ENCODE measurements around the gene NEFH. TPM values are rescaled to one million over a fixed set of nuclear protein-coding genes. Genes with fewer than 3 reads are reported as not detected.

The NEFH gene
- total RNA-seq, 1 donor from 2014 or later = 1.0 TPM

DNA sequence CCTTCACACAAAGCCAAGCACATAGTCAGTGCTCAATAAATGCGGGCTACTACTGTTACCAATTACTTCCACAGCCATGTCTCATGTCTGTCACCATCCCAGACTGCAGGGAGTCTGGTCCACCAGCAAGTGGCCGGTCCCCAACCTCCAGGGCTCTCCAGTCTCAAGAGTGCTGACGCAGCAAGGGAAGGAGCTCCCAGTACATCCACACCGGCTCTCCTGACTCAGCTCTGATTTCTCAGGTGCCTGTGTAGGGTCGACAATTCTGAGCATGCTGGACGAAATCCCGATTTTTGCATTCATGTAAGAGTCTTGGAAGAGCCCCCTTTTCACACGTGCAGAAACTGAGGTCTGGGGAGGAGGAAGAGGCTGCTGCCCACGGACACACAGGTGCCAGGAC, 10.3 kb upstream of the NEFH start:
- no peaks in the 10 kb centered on the region for H3K9me3 ChIP-seq
- no peaks in the 10 kb centered on the region for H3K4me1 ChIP-seq
- DNase-seq (no peak), ATAC-seq (peak; percentile 76 to 85)
- no peaks in the 10 kb centered on the region for H3K36me3 ChIP-seq
- no peak overlapping the region for H3K27ac ChIP-seq
- intact Hi-C loops (cut with DNase I) = no loop called here
- peaks cover 17% of the 10 kb centered on the region for H3K27me3 ChIP-seq (ENCODE audit: low read depth)
- TF ChIP-seq, protein P1, sequence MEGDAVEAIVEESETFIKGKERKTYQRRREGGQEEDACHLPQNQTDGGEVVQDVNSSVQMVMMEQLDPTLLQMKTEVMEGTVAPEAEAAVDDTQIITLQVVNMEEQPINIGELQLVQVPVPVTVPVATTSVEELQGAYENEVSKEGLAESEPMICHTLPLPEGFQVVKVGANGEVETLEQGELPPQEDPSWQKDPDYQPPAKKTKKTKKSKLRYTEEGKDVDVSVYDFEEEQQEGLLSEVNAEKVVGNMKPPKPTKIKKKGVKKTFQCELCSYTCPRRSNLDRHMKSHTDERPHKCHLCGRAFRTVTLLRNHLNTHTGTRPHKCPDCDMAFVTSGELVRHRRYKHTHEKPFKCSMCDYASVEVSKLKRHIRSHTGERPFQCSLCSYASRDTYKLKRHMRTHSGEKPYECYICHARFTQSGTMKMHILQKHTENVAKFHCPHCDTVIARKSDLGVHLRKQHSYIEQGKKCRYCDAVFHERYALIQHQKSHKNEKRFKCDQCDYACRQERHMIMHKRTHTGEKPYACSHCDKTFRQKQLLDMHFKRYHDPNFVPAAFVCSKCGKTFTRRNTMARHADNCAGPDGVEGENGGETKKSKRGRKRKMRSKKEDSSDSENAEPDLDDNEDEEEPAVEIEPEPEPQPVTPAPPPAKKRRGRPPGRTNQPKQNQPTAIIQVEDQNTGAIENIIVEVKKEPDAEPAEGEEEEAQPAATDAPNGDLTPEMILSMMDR (IDR thresholded peaks at IDR 0.05) = no peak
- H3K4me3 ChIP-seq = peak overlapping the region; percentile 35

DNA sequence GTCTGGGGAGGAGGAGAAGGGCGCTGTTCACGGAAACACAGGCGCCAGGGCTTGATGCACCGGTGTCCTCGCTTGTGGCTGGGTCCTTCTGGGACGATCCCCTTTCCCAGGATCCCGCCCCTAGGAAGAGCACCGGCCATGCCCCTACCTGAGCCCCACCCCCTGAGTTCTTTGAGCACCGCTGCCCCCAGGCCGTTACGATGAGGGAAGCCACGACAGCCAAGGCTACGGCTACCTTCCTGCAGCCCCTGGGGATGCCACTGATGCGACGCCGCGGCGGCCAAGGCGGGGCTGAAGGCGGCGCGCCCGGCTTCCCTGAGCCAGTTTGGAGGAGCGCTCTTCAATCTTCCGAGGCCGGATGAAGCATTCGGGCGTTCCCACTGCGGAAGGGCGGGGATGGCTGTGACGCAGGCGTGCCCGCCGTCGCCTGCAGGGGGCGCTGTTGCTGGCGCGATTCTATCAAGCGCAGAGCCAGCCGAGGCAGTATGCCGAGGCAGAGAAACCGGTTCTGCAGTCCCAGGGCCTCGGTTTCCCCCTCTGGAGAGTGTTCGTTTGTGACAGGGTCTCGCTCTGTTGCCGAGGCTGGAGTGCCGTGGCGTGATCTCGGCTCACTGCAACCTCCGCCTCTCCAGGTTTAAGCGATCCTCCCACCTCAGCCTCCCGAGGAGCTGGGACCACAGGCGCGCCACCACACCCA, 9.7 kb upstream of the NEFH start:
- TF ChIP-seq, protein P1 (IDR thresholded peaks at IDR 0.05) = peak; percentile 83
- ATAC-seq = peak; percentile 89 to 92
- Histone ChIP-seq H3K4me1 (no peaks in the 10 kb centered on the region), H3K9me3 (no peaks in the 10 kb centered on the region), H3K4me3 (peak overlapping the region; percentile 35), H3K27me3 (ENCODE audit: low read depth) (peaks cover 17% of the 10 kb centered on the region), H3K36me3 (no peaks in the 10 kb centered on the region), H3K27ac (no peak overlapping the region)
- peak; percentile 76 for DNase-seq
- intact Hi-C loops (cut with DNase I) = no loop called here

DNA sequence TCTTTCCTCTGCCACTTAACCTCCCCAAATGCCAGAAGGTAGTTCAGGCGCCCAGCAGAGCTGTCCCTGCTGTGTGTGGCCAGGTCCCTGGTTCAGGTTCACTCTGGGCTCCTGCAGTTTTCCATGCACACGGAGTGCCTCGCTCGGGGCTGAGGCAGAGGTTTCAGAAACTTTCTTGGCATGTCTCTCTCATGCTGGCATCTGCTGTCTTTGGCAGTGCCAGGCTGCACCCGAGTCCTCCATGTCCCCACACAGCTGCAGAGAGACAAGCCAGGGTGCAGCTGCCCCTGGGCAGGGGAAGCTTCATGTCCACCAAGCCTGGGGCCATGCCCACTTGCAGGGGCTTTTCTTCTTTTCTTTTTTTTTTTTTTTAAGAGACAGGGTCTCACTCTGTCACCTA, 7.0 kb upstream of the NEFH start:
- ATAC-seq (no peak), DNase-seq (no peak)
- Histone ChIP-seq H3K27ac (no peak overlapping the region), H3K4me1 (no peaks in the 10 kb centered on the region), H3K9me3 (no peaks in the 10 kb centered on the region), H3K36me3 (no peaks in the 10 kb centered on the region), H3K27me3 (ENCODE audit: low read depth) (peaks cover 22% of the 10 kb centered on the region), H3K4me3 (no peak overlapping the region)
- TF ChIP-seq, protein P1 (IDR thresholded peaks at IDR 0.05) = no peak
- intact Hi-C loops (cut with DNase I) = no loop called here

DNA sequence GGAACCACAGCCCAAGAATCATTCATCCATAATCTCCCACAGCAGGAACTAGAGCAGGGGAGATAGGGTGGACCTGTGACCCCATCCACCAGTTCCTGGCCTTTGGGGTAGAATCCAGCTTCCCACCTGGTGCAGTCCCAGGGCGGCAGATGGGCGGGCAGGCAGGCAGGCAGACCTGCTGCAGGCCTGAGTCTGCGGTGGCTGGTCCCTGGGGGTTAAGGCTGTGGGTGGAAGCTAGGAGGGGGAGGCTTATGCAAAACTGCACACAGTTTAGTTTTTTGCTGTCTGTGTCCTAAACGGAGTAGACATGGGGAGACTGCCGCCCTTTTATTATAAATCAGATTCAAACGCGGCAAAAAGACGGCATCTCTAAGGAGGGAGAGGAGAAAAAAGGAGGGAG, 4.5 kb upstream of the NEFH start:
- peaks cover 7% of the 10 kb centered on the region for H3K4me1 ChIP-seq
- no peaks in the 10 kb centered on the region for H3K36me3 ChIP-seq
- no peaks in the 10 kb centered on the region for H3K9me3 ChIP-seq
- no peak overlapping the region for H3K4me3 ChIP-seq
- no peak for ATAC-seq
- DNase-seq = no peak
- intact Hi-C loops (cut with DNase I) = no loop called here
- no peak overlapping the region for H3K27ac ChIP-seq
- TF ChIP-seq, protein P1 (IDR thresholded peaks at IDR 0.05) = no peak
- H3K27me3 ChIP-seq (ENCODE audit: low read depth) = peaks cover 38% of the 10 kb centered on the region

DNA sequence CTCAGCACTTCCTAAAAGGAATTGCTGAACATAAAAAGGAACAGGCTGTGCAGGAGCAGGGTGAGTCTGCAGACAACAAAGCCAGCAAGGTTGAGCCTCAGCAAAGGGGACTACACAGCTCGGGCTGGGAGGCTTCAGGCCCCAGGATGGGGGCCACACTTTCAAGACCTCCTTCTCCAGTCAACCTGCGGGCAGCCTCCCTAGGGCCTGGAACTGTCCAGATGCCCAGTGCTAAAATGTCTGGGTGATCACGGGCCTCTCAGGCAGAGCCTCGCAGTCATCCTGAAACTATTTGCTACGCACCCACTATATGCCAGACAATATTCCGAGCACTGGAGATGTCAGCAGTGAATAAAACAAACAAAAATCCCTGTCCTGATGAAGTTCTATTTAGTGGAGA, 3.9 kb upstream of the NEFH start:
- no peaks in the 10 kb centered on the region for H3K9me3 ChIP-seq
- no peak for ATAC-seq
- no peak overlapping the region for H3K4me3 ChIP-seq
- no peaks in the 10 kb centered on the region for H3K36me3 ChIP-seq
- intact Hi-C loops (cut with DNase I) = no loop called here
- TF ChIP-seq, protein P1 (IDR thresholded peaks at IDR 0.05) = no peak
- no peak for DNase-seq
- peaks cover 11% of the 10 kb centered on the region for H3K4me1 ChIP-seq
- peaks cover 38% of the 10 kb centered on the region for H3K27me3 ChIP-seq (ENCODE audit: low read depth)
- H3K27ac ChIP-seq = no peak overlapping the region
